GM21528 (cell line): ENCODE measurements around the gene GLUL.
"Not testable (repeated sequence)": the region's sequence is repeated elsewhere in the genome, so short reads cannot be mapped to it uniquely, and the experiment has no call there.

Source experiments
- ATAC-seq: cut with Tn5 transposase; IDR thresholded peaks from one replicate; pipeline ENCODE4 v1.9.1; 2021; ENCODE audit warnings: mild to moderate bottlenecking, moderate library complexity; ENCODE audit not compliant: unreplicated experiment, low FRiP score

Gene GLUL

GRCh38 chr1:182370532-182370931 lies 21.1 kb downstream of the GLUL start:
- ATAC-seq, result no peak

DNA sequence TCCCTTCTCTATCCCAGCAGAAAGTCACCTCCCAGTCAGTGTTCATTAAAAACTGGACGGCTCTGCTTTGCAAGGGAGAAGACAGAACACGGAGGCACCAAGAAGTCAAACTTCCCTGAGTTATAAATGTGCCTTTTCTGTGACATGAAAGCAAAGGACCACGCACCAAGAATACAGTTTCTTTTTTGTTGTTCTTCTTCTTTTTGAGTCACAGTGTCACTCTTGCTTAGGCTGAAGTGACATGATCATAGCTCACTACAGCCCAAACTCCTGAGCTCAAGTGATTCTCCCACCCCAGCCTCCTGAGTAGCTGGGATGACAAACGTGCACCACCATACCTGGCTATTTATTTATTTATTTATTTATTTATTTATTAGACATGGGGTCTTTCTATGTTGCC lies 22.7 kb downstream of the GLUL start:
- ATAC-seq, result no peak

- no peak for ATAC-seq
These were observed 23.2 kb downstream of the GLUL start for GRCh38 chr1:182368358-182368757.

DNA sequence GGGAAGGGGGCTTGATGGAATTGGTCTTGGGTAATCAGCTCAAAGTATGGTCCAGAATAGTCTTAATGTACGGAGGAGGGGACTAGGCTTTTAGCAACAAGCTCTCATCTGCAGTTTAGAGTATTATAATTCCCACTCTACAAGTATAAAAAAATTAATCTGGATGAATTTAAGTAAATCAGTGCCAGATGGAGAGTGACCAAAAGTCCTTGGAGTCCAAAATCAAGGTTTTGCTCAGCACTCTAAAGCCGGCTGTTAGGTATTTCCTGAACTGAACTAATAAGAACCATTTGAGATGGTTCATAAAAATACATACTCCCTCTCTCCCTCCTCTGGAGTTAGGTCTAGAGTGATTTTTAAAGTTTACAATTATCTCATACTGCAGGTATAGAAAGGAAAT lies 23.7 kb downstream of the GLUL start:
- no peak for ATAC-seq

DNA sequence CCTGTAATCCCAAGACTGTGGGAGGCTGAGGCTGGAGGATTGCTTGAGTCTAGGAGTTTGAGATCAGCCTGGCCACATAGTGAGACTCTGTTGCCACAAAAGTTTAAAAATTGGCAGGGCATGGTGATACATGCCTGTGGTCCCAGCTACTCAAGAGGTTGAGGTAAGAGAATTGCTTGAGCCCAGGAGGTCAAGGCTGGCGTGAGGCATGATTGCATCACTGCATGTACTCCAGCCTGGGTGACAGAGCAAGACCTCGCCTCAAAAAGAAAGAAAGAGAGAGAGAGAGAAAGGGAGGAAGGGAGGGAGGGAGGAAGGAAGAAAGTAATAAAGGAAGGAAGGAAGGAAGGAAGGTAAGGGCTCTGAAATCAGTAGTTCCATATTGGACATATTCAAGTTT lies 25.0 kb downstream of the GLUL start:
- no peak for ATAC-seq

- ATAC-seq, result no peak
These were observed 31.9 kb downstream of the GLUL start for GRCh38 chr1:182359645-182360044.

DNA sequence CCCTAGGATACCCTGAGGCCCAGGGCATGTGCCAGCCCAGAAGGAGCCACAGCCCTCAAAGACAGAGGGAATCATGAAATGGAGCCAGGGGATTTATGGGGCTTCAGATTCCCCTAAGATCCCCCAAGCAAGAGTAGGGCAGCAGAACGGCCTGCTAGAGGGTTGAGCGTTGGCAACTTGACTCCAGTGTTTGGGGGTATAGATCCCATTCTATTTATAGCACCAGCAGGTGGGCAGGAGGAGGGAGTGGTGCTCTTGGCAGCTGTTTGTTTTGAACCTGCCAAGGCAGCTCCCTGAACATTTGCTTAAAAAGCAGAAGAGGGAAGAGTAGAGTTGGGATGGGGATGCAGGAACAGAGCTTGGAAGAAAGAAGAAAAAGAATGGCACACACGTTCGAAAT lies 33.7 kb downstream of the GLUL start:
- ATAC-seq, result no peak

GRCh38 chr1:182357171-182357570 lies 34.4 kb downstream of the GLUL start:
- no peak for ATAC-seq

- ATAC-seq, result no peak
These were observed 35.9 kb downstream of the GLUL start for GRCh38 chr1:182355723-182356098.

GRCh38 chr1:182351790-182352364 lies 39.7 kb downstream of the GLUL start:
- ATAC-seq, result no peak

GRCh38 chr1:182350839-182351238 lies 40.8 kb downstream of the GLUL start:
- ATAC-seq, result no peak

- ATAC-seq, result no peak
These were observed 42.4 kb downstream of the GLUL start for GRCh38 chr1:182348961-182349747.

DNA sequence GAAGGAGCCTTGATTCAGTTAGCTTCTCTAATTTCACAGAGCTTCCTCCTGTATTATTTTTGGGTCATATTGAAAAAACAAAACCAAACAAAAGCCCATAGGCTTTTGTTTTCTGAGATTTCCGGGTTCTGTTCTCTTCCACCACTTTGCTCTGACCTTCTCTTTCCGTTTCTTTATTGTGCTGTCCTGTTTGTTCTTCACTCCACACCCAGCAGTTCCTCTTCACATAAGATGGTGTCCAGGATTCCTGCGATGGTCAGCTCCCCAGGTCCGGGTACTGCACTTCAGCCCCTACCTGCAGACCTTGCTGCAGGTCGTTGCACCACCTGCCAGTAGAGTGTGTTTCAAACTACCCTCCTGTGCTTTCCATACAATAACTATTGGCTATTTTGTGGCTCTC lies 44.6 kb downstream of the GLUL start:
- ATAC-seq, result no peak

GRCh38 chr1:182340233-182341058 lies 51.1 kb downstream of the GLUL start:
- ATAC-seq, result no peak

GRCh38 chr1:182339684-182340083 lies 51.9 kb downstream of the GLUL start:
- ATAC-seq, result no peak

DNA sequence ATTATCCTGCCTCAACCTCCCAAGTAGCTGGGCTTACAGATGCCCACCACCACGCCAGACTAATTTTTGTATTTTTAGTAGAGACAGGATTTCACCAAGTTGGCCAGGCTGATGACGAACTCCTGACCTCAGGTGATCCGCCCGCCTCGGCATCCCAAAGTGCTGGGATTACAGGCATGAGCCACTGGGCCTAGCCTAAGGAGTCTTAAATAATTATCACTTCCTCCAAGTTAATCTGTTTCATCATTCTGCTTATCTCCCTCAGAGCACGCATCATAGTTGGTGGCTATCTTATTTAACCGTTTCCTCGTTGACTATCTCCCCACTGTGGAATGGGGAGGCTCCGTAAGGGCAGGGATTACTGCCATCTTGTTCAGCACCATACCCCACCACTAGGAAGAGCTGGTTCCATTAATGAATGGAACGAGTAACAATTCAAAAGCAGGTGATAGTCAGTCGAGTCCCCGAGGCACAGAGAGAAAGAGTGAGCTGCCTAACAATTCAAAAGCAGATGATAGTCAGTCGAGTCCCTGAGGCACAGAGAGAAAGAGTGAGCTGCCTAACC lies 52.7 kb downstream of the GLUL start:
- ATAC-seq, result no peak

- ATAC-seq, result no peak
These were observed 53.6 kb downstream of the GLUL start for GRCh38 chr1:182337736-182338571.

DNA sequence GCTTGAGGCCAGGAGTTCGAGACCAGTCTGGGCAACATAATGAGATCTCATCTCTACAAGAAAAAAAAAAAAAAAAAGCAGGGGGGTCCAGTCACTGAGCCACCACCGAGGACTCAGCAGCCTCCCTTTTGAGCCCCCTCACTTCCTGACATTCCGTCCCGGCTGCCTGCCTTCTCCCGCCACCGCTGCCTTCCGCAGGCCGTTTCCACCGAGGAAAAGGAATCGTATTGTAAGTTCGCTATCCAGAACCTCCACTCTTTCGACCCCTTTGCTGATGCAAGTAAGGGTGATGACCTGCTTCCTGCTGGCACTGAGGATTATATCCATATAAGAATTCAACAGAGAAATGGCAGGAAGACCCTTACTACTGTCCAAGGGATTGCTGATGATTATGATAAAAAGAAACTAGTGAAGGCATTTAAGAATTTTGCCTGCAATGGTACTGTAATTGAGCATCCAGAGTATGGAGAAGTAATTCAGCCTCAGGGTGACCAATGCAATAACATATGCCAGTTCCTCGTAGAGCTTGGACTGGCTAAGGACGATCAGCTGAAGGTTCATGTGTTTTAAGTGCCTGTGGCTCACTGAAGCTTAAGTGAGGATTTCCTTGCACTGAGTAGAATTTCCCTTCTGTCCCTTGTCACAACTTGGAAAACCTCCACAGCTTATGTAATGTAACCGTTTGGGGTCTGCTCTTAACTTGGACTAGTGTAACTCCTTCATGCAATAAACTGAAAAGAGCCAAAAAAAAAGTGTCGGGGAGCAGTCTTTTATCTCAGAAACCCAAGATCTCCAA lies 55.6 kb downstream of the GLUL start:
- ATAC-seq, result no peak

- not testable (repeated sequence) for ATAC-seq
These were observed 58.5 kb downstream of the GLUL start for GRCh38 chr1:182333071-182333571.
